ENCODE measurements around the gene PRDX5. TPM values are rescaled to one million over a fixed set of nuclear protein-coding genes. Genes with fewer than 3 reads are reported as not detected.

PRDX5 gene
- total RNA-seq, 1 experiment from 2014 or later = 206 TPM

GRCh38 chr11:64339754-64340408 lies 22.0 kb downstream of the PRDX5 start, which contains the start of gene CCDC88B:
Gene CCDC88B, plus strand, starts transcription at chr11:64340204. Its CDS starts 63 bp downstream, at chr11:64340267.
- H3K4me3 ChIP-seq (ENCODE audit: low read depth, low read length, poor library complexity, severe bottlenecking) = no peak within 1 kb of the TSS
- TF ChIP-seq CTCF (conservative IDR thresholded peaks at IDR 0.05; ENCODE audit: low read depth, low read length) (no peak), EZH2 (IDR thresholded peaks at IDR 0.05; ENCODE audit: borderline replicate concordance, low read depth, low read length, poor library complexity, severe bottlenecking) (no peak)
- no peaks in the 10 kb centered on the region for H3K27me3 ChIP-seq (replicated peaks; ENCODE audit: insufficient read depth, low read depth, low read length, poor library complexity)
- no peaks in the 10 kb centered on the region for H3K36me3 ChIP-seq (ENCODE audit: insufficient read depth, low read length, poor library complexity, severe bottlenecking)
- DNase-seq (ENCODE audit: low spot score) = no peak
- no peak within 1 kb of the TSS for H3K27ac ChIP-seq (ENCODE audit: low read depth, low read length, poor library complexity, severe bottlenecking)
- CTCF ChIA-PET = no interaction called here
- no TSS peak for BruUV-seq (replicated peaks)
- H3K4me1 ChIP-seq (ENCODE audit: insufficient read depth, low read length, poor library complexity, severe bottlenecking) = no peaks in the 10 kb centered on the region
- H3K9me3 ChIP-seq (ENCODE audit: low read depth, low read length, poor library complexity, severe bottlenecking) = no peaks in the 10 kb centered on the region
- intact Hi-C loops (cut with micrococcal nuclease; ENCODE audit: unreplicated experiment) = no loop called here
- POLR2A ChIA-PET (ENCODE audit: low non-redundant PET) = no interaction called here

DNA sequence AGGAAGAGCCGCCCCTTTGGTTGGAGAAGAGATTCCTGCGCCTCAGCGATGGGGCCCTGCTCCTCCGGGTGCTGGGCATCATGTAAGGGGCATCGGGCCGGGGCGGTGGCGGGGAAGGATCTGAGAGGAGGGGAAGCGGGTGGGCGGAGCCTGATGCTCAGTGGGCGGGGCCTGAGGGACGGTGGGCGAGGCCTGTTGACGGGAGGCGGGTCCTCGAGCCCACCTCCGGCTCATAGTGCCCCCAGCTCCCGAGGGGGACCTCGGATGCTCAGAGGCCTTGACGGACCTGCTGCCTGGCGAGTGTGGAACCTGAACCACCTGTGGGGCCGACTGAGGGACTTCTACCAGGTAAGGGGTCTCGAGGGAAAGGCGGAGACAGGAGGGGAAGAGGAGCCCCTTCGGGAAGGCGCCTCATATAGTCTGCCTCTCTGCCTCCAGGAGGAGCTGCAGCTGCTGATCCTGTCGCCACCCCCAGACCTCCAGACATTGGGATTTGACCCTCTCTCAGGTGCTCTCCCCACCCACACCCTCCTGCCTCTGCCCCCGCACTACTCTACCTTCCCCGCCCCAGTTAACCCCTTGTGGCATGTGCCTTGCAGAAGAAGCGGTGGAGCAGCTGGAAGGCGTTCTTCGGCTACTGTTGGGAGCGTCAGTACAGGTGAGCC lies 22.9 kb downstream of the PRDX5 start:
- Histone ChIP-seq H3K27me3 (replicated peaks; ENCODE audit: insufficient read depth, low read depth, low read length, poor library complexity) (no peaks in the 10 kb centered on the region), H3K4me3 (ENCODE audit: low read depth, low read length, poor library complexity, severe bottlenecking) (no peak overlapping the region), H3K4me1 (ENCODE audit: insufficient read depth, low read length, poor library complexity, severe bottlenecking) (no peaks in the 10 kb centered on the region), H3K9me3 (ENCODE audit: low read depth, low read length, poor library complexity, severe bottlenecking) (no peaks in the 10 kb centered on the region), H3K27ac (ENCODE audit: low read depth, low read length, poor library complexity, severe bottlenecking) (no peak overlapping the region), H3K36me3 (ENCODE audit: insufficient read depth, low read length, poor library complexity, severe bottlenecking) (no peaks in the 10 kb centered on the region)
- no peak for TF ChIP-seq CTCF (conservative IDR thresholded peaks at IDR 0.05; ENCODE audit: low read depth, low read length)
- no peak for TF ChIP-seq EZH2 (IDR thresholded peaks at IDR 0.05; ENCODE audit: borderline replicate concordance, low read depth, low read length, poor library complexity, severe bottlenecking)
- ChIA-PET CTCF (interaction anchor here (0.6 to 2.2 kb wide), 4 partner anchors 8 to 23 kb away, joined by 3 to 10 read pairs (median 3); partner anchors contain the start of genes PRDX5 and TRMT112), POLR2A (ENCODE audit: low non-redundant PET) (no interaction called here)
- BruUV-seq (replicated peaks) = no TSS peak
- no peak for DNase-seq (ENCODE audit: low spot score)
- intact Hi-C loops (cut with micrococcal nuclease; ENCODE audit: unreplicated experiment) = no loop called here

DNA sequence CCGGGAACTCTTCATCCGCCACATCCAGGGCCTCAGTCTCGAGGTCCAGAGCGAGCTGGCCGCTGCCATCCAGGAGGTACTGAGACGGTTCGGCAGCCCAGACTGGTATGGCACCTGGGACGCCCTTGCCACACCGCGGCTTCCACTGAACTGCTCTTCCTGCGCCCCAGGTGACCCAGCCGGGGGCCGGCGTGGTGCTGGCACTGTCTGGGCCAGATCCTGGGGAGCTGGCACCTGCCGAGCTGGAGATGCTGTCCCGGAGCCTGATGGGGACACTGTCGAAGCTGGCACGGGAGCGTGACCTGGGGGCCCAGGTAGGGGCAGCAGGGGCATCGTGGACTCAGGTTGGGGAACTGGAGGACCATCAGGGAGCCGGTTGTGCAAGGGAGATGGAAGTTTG lies 23.5 kb downstream of the PRDX5 start:
- TF ChIP-seq CTCF (conservative IDR thresholded peaks at IDR 0.05; ENCODE audit: low read depth, low read length) (no peak), EZH2 (IDR thresholded peaks at IDR 0.05; ENCODE audit: borderline replicate concordance, low read depth, low read length, poor library complexity, severe bottlenecking) (no peak)
- intact Hi-C loops (cut with micrococcal nuclease; ENCODE audit: unreplicated experiment) = no loop called here
- Histone ChIP-seq H3K27ac (ENCODE audit: low read depth, low read length, poor library complexity, severe bottlenecking) (no peak overlapping the region), H3K36me3 (ENCODE audit: insufficient read depth, low read length, poor library complexity, severe bottlenecking) (no peaks in the 10 kb centered on the region), H3K9me3 (ENCODE audit: low read depth, low read length, poor library complexity, severe bottlenecking) (no peaks in the 10 kb centered on the region), H3K27me3 (replicated peaks; ENCODE audit: insufficient read depth, low read depth, low read length, poor library complexity) (no peaks in the 10 kb centered on the region), H3K4me1 (ENCODE audit: insufficient read depth, low read length, poor library complexity, severe bottlenecking) (no peaks in the 10 kb centered on the region), H3K4me3 (ENCODE audit: low read depth, low read length, poor library complexity, severe bottlenecking) (no peak overlapping the region)
- CTCF ChIA-PET = interaction anchor here (0.6 to 2.2 kb wide), 4 partner anchors 9 to 24 kb away, joined by 3 to 10 read pairs (median 3); partner anchors contain the start of genes PRDX5 and TRMT112
- POLR2A ChIA-PET (ENCODE audit: low non-redundant PET) = no interaction called here
- BruUV-seq (replicated peaks) = no TSS peak
- no peak for DNase-seq (ENCODE audit: low spot score)
